A673 (cell line): Measurements from ENCODE around the gene MYLK2. TPM values are rescaled to one million over a fixed set of nuclear protein-coding genes. Genes with fewer than 3 reads are reported as not detected.

Experiments
- BruUV-seq: library from RNA; stranded (reverse); fragments of 400-500 nt; replicated peaks from 2 replicates; lab custom pipeline; 2021; lab: Mats Ljungman, UMichigan
- CTCF ChIA-PET: fragments of 300-600 bp; sonication (Branson Sonifier 250); formaldehyde crosslinking; loops from one replicate; lab custom pipeline; 2022; ENCODE audit warnings: antibody characterized with exemption; lab: Charles Lee
- POLR2A ChIA-PET: fragments of 300-600 bp; sonication (Branson Sonifier 250); formaldehyde crosslinking; loops from one replicate; lab custom pipeline; 2022; ENCODE audit warnings: antibody characterized with exemption; ENCODE audit not compliant: low non-redundant PET; lab: Charles Lee
- DNase-seq: peaks from one replicate; pipeline ENCODE4 v3.0.0-alpha.2; 2015; ENCODE audit warnings: low spot score
- H3K27ac ChIP-seq: fragments of 200-600 bp; sonication (generic); 2 replicates; pipeline ENCODE4 v1.5.1; 2016; ENCODE audit warnings: mixed run types, low read depth, mild to moderate bottlenecking, mixed read lengths, antibody characterized with exemption, low read length; ENCODE audit not compliant: poor library complexity, severe bottlenecking
- H3K27me3 ChIP-seq: fragments of 200-600 bp; sonication (generic); replicated peaks from 2 replicates; pipeline ENCODE4 v1.6.1; 2017; ENCODE audit warnings: mixed run types, low read depth, mild to moderate bottlenecking, mixed read lengths, antibody characterized with exemption, low read length; ENCODE audit not compliant: insufficient read depth, poor library complexity
- H3K36me3 ChIP-seq: fragments of 200-600 bp; sonication (generic); 2 replicates; pipeline ENCODE4 v1.6.1; 2016; ENCODE audit warnings: mixed run types, mild to moderate bottlenecking, mixed read lengths, antibody characterized with exemption, low read length; ENCODE audit not compliant: insufficient read depth, poor library complexity, severe bottlenecking
- H3K4me1 ChIP-seq: fragments of 200-600 bp; sonication (generic); 2 replicates; pipeline ENCODE4 v1.6.1; 2017; ENCODE audit warnings: mixed run types, mild to moderate bottlenecking, mixed read lengths, antibody characterized with exemption, low read length; ENCODE audit not compliant: insufficient read depth, poor library complexity, severe bottlenecking
- H3K4me3 ChIP-seq: fragments of 200-600 bp; sonication (generic); 2 replicates; pipeline ENCODE4 v1.5.1; 2016; ENCODE audit warnings: low read depth, mixed run types, mild to moderate bottlenecking, mixed read lengths, low read length; ENCODE audit not compliant: poor library complexity, severe bottlenecking
- H3K9me3 ChIP-seq: fragments of 200-600 bp; sonication (generic); 2 replicates; pipeline ENCODE4 v1.6.1; 2016; ENCODE audit warnings: mixed run types, low read depth, mild to moderate bottlenecking, mixed read lengths, antibody characterized with exemption, low read length; ENCODE audit not compliant: poor library complexity, severe bottlenecking
- EZH2 ChIP-seq: fragments of 200-600 bp; sonication (generic); IDR thresholded peaks from 2 replicates; pipeline ENCODE4 v1.6.1; 2017; ENCODE audit warnings: borderline replicate concordance, low read depth, mild to moderate bottlenecking, mixed read lengths, antibody characterized with exemption, low read length; ENCODE audit not compliant: poor library complexity, severe bottlenecking
- intact Hi-C: fragments of 100-400 bp; cut with micrococcal nuclease; formaldehyde crosslinking; loops from one replicate; pipeline ENCODE4 v1.10.0; 2022; ENCODE audit not compliant: unreplicated experiment
- total RNA-seq: library from RNA; stranded (reverse); gene quantifications from 2 replicates; pipeline ENCODE4 v1.2.3, GENCODE V29; 2021
- TF ChIP-seq, protein P1 (sequence below): fragments of 300-800, 200-600 bp; sonication (generic); conservative IDR thresholded peaks from 2 replicates; pipeline ENCODE4 v1.5.1; 2017; ENCODE audit warnings: low read depth, mild to moderate bottlenecking, antibody characterized with exemption, low read length, moderate library complexity, mixed read lengths

MYLK2 gene
- total RNA-seq, 1 experiment from 2014 or later = 1.3 TPM

DNA sequence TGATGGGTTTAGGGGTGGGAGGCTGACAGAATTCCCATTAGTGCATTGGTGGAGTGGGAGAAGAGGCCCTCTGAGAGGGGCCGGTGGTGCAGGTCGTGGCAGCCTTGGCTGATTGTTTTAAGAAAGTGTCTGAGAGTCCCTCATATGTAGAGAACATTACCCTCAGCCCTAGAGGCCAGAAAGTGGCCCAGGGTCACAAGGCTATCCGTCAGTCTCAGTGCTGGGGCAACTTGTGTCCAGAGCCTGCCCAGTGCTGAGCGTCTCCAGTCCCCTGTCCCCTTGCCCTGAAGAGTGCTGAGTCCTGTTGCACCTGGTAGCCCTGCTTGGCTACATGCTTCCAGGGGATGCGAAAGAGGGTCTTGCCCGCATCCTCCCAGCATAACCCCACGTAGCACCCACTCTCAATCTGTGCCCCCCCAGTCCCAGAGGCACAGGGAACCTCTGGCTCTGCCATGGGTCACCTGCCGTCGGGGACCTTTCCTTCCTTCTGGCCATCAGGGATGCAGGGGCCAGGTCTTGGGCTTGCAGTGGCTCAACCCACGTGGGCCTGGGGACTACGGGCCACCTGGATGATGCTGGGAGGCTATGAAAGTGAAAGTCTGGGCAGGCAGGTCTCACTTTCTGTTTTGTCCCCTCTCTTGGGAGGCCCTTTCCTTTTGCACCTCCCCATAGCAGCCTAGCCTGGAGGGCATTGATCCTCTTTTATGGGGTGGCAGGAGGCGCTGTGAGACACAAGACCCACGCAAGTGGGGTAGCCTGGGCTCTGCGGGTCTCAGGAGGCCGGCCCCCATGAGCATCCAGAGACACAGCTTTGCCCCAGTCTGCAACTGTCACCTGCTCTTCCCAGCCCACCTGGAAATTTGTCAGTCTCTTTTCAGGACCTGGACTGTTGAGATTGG is 39.0 kb downstream of the MYLK2 start:
- Histone ChIP-seq H3K27me3 (peaks cover 60% of the 10 kb centered on the region), H3K36me3 (no peaks in the 10 kb centered on the region), H3K4me1 (peaks cover 4% of the 10 kb centered on the region), H3K27ac (no peak overlapping the region), H3K4me3 (no peak overlapping the region), H3K9me3 (no peaks in the 10 kb centered on the region)
- no peak for DNase-seq
- ChIA-PET POLR2A (no interaction called here), CTCF (interaction anchor here (0.6 kb wide), 1 partner anchor 222 kb away, joined by 6 read pairs; no protein-coding TSS in a partner anchor)
- intact Hi-C loops = no loop called here
- TF ChIP-seq EZH2 = no peak
- TF ChIP-seq, protein P1, sequence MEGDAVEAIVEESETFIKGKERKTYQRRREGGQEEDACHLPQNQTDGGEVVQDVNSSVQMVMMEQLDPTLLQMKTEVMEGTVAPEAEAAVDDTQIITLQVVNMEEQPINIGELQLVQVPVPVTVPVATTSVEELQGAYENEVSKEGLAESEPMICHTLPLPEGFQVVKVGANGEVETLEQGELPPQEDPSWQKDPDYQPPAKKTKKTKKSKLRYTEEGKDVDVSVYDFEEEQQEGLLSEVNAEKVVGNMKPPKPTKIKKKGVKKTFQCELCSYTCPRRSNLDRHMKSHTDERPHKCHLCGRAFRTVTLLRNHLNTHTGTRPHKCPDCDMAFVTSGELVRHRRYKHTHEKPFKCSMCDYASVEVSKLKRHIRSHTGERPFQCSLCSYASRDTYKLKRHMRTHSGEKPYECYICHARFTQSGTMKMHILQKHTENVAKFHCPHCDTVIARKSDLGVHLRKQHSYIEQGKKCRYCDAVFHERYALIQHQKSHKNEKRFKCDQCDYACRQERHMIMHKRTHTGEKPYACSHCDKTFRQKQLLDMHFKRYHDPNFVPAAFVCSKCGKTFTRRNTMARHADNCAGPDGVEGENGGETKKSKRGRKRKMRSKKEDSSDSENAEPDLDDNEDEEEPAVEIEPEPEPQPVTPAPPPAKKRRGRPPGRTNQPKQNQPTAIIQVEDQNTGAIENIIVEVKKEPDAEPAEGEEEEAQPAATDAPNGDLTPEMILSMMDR = no peak
- no TSS peak for BruUV-seq

DNA sequence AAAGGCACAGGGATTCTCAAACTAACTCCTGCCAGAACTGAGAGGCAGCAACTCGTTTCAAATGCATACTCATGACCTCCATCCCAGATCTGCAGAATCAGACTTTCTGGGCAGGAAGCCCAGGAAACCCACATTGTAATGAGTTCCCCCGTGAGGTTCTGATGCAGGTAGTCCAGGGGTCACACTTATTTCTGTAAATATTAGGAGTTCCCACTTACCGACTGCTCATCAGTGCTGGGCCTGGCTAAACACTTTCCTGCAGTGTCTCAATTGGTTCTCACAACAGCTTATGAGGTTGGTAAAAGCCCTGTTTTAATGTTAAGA is 39.6 kb downstream of the MYLK2 start:
- TF ChIP-seq EZH2 = no peak
- TF ChIP-seq, protein P1 = no peak
- Histone ChIP-seq H3K27me3 (peaks cover 60% of the 10 kb centered on the region), H3K9me3 (no peaks in the 10 kb centered on the region), H3K4me3 (no peak overlapping the region), H3K4me1 (peaks cover 4% of the 10 kb centered on the region), H3K27ac (no peak overlapping the region), H3K36me3 (no peaks in the 10 kb centered on the region)
- no TSS peak for BruUV-seq
- no peak for DNase-seq
- intact Hi-C loops = no loop called here
- ChIA-PET CTCF (interaction anchor here (0.6 kb wide), 1 partner anchor 671 kb away, joined by 7 read pairs; no protein-coding TSS in a partner anchor), POLR2A (no interaction called here)

DNA sequence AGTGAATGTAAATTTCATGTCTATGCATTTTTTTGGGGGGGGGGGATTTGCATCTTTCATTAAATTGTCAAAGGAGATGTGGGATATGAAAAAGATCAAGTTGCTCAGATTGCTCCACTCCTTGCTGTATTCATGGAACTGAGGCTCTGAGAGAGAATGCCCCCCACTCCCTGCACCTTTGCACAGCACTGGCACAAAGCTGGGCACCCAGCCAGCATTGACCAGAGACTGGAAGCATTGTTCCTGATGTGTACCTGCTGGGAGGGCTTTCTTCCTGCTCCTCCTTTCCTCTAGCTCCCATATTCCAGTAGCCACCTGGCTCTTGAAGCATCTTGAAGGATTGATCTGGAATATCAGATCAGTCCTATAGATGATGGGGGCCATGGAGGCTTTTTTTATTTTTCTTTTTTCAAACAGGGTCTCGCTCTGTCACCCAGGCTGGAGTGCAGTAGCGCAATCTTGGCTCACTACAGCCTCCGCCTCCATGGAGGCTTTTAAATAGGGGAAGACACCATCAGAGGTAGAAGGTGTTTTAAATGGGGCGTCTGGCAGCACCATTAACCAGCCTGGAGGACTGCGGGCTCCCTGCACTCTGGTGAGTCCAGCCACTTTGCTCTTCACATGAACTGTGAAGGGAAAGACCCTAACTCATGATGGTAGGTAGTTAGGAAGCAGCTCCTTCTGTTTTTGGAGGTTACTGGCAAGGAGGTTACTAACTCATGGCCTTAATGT is 40.3 kb downstream of the MYLK2 start:
- ChIA-PET CTCF (interaction anchor here (0.6 kb wide), 1 partner anchor 670 kb away, joined by 7 read pairs; no protein-coding TSS in a partner anchor), POLR2A (interaction anchor here (0.5 kb wide), 1 partner anchor 93 kb away, joined by 3 read pairs; no protein-coding TSS in a partner anchor)
- Histone ChIP-seq H3K4me1 (peaks cover 4% of the 10 kb centered on the region), H3K4me3 (no peak overlapping the region), H3K27ac (no peak overlapping the region), H3K36me3 (no peaks in the 10 kb centered on the region), H3K27me3 (peaks cover 57% of the 10 kb centered on the region), H3K9me3 (no peaks in the 10 kb centered on the region)
- DNase-seq = no peak
- intact Hi-C loops = no loop called here
- BruUV-seq = no TSS peak
- no peak for TF ChIP-seq EZH2
- TF ChIP-seq, protein P1 = no peak
